GM12878 (cell line): Measurements from ENCODE around the gene CRYBG3. TPM values are rescaled to one million over a fixed set of nuclear protein-coding genes. Genes with fewer than 3 reads are reported as not detected.

Source experiments
- ATAC-seq: fragments of 200-7000 bp; cut with Tn5 transposase; 3 replicates; pipeline ENCODE4 v1.9.1; 2020; ENCODE audit warnings: mild to moderate bottlenecking, moderate library complexity
- BruUV-seq: library from RNA; stranded (reverse); fragments of 400-500 nt; replicated peaks from 2 replicates; lab custom pipeline; 2021; lab: Mats Ljungman, UMichigan
- CTCF ChIA-PET: fragments of 300-600 bp; sonication (Branson Sonifier 250); formaldehyde crosslinking; extraction: SDS; loops from one replicate; lab custom pipeline; 2021; ENCODE audit warnings: inconsistent platforms; lab: Yijun Ruan, JAX
- POLR2A ChIA-PET: fragments of 350-600 bp; formaldehyde crosslinking; extraction: SDS; loops from one replicate; lab custom pipeline; 2021; ENCODE audit warnings: inconsistent platforms; lab: Charles Lee
- RAD21 ChIA-PET: fragments of 300-600 bp; sonication (Branson Sonifier 250); formaldehyde crosslinking; loops from one replicate; lab custom pipeline; 2023; ENCODE audit warnings: antibody characterized with exemption; ENCODE audit not compliant: unreplicated experiment; lab: Charles Lee
- SMC1A ChIA-PET: fragments of 300-600 bp; sonication (Branson Sonifier 250); formaldehyde crosslinking; loops from one replicate; lab custom pipeline; 2023; ENCODE audit not compliant: unreplicated experiment, uncharacterized antibody; lab: Charles Lee
- DNase-seq: peaks from one replicate; pipeline ENCODE4 v3.0.0-alpha.2; 2011; ENCODE audit warnings: low read depth, low spot score
- FAIRE-seq: peaks from 3 replicates; lab custom pipeline; 2011; peaks lifted over from hg19 to GRCh38; lab: Jason Lieb, UNC
- H2AFZ ChIP-seq: 2 replicates; pipeline ENCODE4 v1.6.0; 2011; ENCODE audit warnings: low read depth, low read length, control low read depth; ENCODE audit not compliant: control insufficient read depth
- H3K27ac ChIP-seq: 2 replicates; pipeline ENCODE4 v1.5.1; 2011; ENCODE audit warnings: control low read depth; ENCODE audit not compliant: control insufficient read depth, insufficient read depth
- H3K27me3 ChIP-seq, 2 experiments: replicated peaks in 1 of 2; 2 replicates each; pipeline versions ENCODE4 v1.6.0 to v1.6.1; 2011; ENCODE audit warnings: low read length in 1 of 2; ENCODE audit not compliant: control insufficient read depth in 2 of 2, insufficient read depth in 2 of 2
- H3K36me3 ChIP-seq, 2 experiments: 2 replicates each; pipeline ENCODE4 v1.5.1; 2011; ENCODE audit warnings: low read length in 1 of 2; ENCODE audit not compliant: control insufficient read depth in 2 of 2, insufficient read depth in 2 of 2
- H3K4me1 ChIP-seq: 2 replicates; pipeline ENCODE4 v1.6.1; 2011; ENCODE audit warnings: mild to moderate bottlenecking, low read length, moderate library complexity, mixed read lengths; ENCODE audit not compliant: control insufficient read depth, insufficient read depth
- H3K4me2 ChIP-seq: 2 replicates; pipeline ENCODE4 v1.6.0; 2011; ENCODE audit warnings: control low read depth; ENCODE audit not compliant: control insufficient read depth, insufficient read depth
- H3K4me3 ChIP-seq: fragments of 200-600 bp; sonication (generic); 2 replicates; pipeline ENCODE4 v1.5.1; 2016
- H3K79me2 ChIP-seq: 2 replicates; pipeline ENCODE4 v1.6.0; 2011; ENCODE audit warnings: low read length; ENCODE audit not compliant: control insufficient read depth, insufficient read depth
- H3K9ac ChIP-seq: 2 replicates; pipeline ENCODE4 v1.8.0; 2011; ENCODE audit warnings: low read length, control low read depth, mixed read lengths; ENCODE audit not compliant: control insufficient read depth, insufficient read depth
- H3K9me3 ChIP-seq: replicated peaks from 3 replicates; pipeline ENCODE4 v1.5.1; 2011; ENCODE audit warnings: mild to moderate bottlenecking, low read length; ENCODE audit not compliant: control insufficient read depth, insufficient read depth
- H4K20me1 ChIP-seq: 2 replicates; pipeline ENCODE4 v1.6.0; 2011; ENCODE audit not compliant: control insufficient read depth, insufficient read depth
- BRCA1 ChIP-seq: IDR thresholded peaks from 2 replicates; pipeline ENCODE4 v1.6.1; 2011; ENCODE audit warnings: low read depth, low read length, improper control_type of control experiment
- CHD1 ChIP-seq: IDR thresholded peaks from 2 replicates; pipeline ENCODE4 v1.6.1; 2012; ENCODE audit warnings: low read depth, low read length, improper control_type of control experiment
- KDM1A ChIP-seq: fragments of 200-600 bp; sonication (generic); IDR thresholded peaks from 2 replicates; pipeline ENCODE4 v1.6.1; 2016; ENCODE audit warnings: borderline replicate concordance
- SIN3A ChIP-seq: IDR thresholded peaks from 2 replicates; pipeline ENCODE4 v1.6.1; 2012; ENCODE audit warnings: low read depth, low read length, improper control_type of control experiment
- WGBS: methylation state at CpG from one replicate; pipeline ENCODE4 v1.1.6; 2016; ENCODE audit warnings: low lambda C conversion rate; ENCODE audit not compliant: insufficient replicate concordance, insufficient coverage; ENCODE audit errors: missing lambda C conversion rate; 5-methylcytosine and 5-hydroxymethylcytosine counted together
- in situ Hi-C: fragments of 300-500 bp; cut with MboI; formaldehyde crosslinking; loops from 9 replicates; pipeline ENCODE4 v1.14.3; 2018; ENCODE audit warnings: mixed read lengths
- intact Hi-C: fragments of 100-400 bp; cut with micrococcal nuclease; formaldehyde crosslinking; loops from one replicate; pipeline ENCODE4 v1.14.2; 2022; ENCODE audit not compliant: unreplicated experiment
- polyA plus RNA-seq, 11 experiments: library from polyadenylated mRNA; depleted of rRNA in 4 of 11; unstranded in 6 of 11; stranded (reverse) in 5 of 11; fragments of >200 nt; fragmentation: Nextera tagmentation in 4 of 11; fragmentation: Illumina TruSeq in 1 of 11; extraction: Ambion mirVana in 4 of 11; extraction: Trizol in 1 of 11; gene quantifications; 1 replicate in 1 of 11; 2 replicates in 10 of 11; pipeline versions ENCODE4 v1.2.1 to v1.2.3, GENCODE V29; 2011 to 2016; ENCODE audit warnings: inconsistent platforms in 2 of 11, missing spikeins in 2 of 11, low read depth in 1 of 11
- total RNA-seq, 4 experiments: library from RNA; depleted of rRNA in 3 of 4; stranded (reverse); fragments of >200 nt in 3 of 4; fragmentation: Illumina TruSeq in 1 of 4; extraction: Trizol in 1 of 4; gene quantifications; 2 replicates each; pipeline versions ENCODE4 v1.2.1 to v1.2.3, GENCODE V29; 2013 to 2021
- TF ChIP-seq, protein P1 (sequence below): fragments of 450-650 bp; IDR thresholded peaks from 2 replicates; pipeline ENCODE4 v1.6.1; 2017; ENCODE audit warnings: antibody characterized with exemption, mild to moderate bottlenecking, moderate library complexity
- TF ChIP-seq, protein P2 (sequence below): fragments of 450-650 bp; formaldehyde crosslinking; IDR thresholded peaks from 2 replicates; pipeline ENCODE4 v1.4.0; 2022; ENCODE audit warnings: mild to moderate bottlenecking, moderate library complexity
- TF ChIP-seq, protein P3 (sequence below): fragments of 450-650 bp; formaldehyde crosslinking; IDR thresholded peaks from 2 replicates; pipeline ENCODE4 v1.5.0; 2022; ENCODE audit warnings: mild to moderate bottlenecking, missing genetic modification characterization

CRYBG3 gene
- total and polyA plus RNA-seq, 10 of the 15 experiments (the other 5 are each of a cell fraction or from before 2014, with no cell fraction given): 0.11 to 5.4 (median 1.6) TPM

DNA sequence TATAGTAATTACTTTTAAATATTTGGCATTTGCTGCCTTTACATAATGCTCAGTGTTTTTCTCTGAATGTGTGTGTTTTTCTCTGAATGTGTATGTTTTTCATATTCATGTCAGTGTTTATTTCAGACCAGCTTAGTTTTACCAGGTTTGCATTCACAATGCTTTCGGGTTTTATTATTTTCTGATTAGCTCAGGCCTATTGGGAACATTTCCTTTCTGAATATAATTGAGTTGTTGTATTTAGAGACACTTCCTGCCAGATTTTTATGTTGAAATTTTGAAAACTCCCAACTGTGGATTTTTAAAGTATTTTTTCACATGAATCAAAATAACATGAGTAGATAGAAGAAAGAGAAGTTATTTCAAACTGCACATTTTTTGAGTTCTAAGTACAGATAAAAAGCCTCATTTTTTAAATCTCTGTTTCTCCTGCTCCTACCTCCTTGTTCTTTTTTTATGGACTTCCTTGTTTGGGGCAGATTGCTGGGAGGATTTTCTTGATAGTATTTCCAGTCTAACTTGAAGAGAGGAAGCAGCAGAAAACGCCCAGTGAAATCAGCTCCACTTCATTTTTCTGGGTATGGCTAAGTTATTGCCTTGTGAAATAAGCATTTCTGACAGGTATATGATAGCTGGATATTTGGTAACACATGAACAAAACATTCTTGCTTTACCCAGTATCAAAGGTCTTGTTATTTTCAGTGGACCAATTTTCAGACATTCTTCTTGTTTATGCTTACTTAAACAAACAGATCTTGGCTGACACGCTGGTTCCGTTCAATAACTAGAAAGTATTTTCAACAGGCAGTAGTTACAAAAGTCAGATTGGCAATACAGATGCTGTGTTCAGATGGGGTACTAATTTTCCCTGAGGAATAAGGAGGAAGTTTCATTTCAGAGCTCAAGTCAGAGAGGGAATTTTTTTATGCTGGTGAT, 79.8 kb downstream of the CRYBG3 start:
- ATAC-seq (no peak), FAIRE-seq (no peak), DNase-seq (no peak)
- BruUV-seq: no TSS peak
- Histone ChIP-seq H4K20me1 (no peaks in the 10 kb centered on the region), H3K4me1 (no peaks in the 10 kb centered on the region), H3K36me3 (no peaks in the 10 kb centered on the region), H3K79me2 (no peaks in the 10 kb centered on the region), H2AFZ (no peak overlapping the region), H3K27me3 (no peaks in the 10 kb centered on the region), H3K9me3 (no peaks in the 10 kb centered on the region), H3K9ac (no peak overlapping the region), H3K4me3 (no peak overlapping the region), H3K27ac (no peak overlapping the region), H3K4me2 (no peak overlapping the region)
- ChIA-PET POLR2A (no interaction called here), SMC1A (no interaction called here), RAD21 (no interaction called here), CTCF (interaction anchor here (0.5 to 1.0 kb wide), 2 partner anchors 32 to 121 kb away, joined by 3 read pairs; no protein-coding TSS in a partner anchor)
- in situ Hi-C loops (no loop called here), intact Hi-C loops (no loop called here)
- 95% methylated on average over 4 of the region's 4 CpGs for WGBS
- TF ChIP-seq, protein P1, sequence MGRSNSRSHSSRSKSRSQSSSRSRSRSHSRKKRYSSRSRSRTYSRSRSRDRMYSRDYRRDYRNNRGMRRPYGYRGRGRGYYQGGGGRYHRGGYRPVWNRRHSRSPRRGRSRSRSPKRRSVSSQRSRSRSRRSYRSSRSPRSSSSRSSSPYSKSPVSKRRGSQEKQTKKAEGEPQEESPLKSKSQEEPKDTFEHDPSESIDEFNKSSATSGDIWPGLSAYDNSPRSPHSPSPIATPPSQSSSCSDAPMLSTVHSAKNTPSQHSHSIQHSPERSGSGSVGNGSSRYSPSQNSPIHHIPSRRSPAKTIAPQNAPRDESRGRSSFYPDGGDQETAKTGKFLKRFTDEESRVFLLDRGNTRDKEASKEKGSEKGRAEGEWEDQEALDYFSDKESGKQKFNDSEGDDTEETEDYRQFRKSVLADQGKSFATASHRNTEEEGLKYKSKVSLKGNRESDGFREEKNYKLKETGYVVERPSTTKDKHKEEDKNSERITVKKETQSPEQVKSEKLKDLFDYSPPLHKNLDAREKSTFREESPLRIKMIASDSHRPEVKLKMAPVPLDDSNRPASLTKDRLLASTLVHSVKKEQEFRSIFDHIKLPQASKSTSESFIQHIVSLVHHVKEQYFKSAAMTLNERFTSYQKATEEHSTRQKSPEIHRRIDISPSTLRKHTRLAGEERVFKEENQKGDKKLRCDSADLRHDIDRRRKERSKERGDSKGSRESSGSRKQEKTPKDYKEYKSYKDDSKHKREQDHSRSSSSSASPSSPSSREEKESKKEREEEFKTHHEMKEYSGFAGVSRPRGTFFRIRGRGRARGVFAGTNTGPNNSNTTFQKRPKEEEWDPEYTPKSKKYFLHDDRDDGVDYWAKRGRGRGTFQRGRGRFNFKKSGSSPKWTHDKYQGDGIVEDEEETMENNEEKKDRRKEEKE: no peak
- TF ChIP-seq CHD1 (no peak), KDM1A (no peak), SIN3A (no peak), BRCA1 (no peak)
- TF ChIP-seq, protein P2, sequence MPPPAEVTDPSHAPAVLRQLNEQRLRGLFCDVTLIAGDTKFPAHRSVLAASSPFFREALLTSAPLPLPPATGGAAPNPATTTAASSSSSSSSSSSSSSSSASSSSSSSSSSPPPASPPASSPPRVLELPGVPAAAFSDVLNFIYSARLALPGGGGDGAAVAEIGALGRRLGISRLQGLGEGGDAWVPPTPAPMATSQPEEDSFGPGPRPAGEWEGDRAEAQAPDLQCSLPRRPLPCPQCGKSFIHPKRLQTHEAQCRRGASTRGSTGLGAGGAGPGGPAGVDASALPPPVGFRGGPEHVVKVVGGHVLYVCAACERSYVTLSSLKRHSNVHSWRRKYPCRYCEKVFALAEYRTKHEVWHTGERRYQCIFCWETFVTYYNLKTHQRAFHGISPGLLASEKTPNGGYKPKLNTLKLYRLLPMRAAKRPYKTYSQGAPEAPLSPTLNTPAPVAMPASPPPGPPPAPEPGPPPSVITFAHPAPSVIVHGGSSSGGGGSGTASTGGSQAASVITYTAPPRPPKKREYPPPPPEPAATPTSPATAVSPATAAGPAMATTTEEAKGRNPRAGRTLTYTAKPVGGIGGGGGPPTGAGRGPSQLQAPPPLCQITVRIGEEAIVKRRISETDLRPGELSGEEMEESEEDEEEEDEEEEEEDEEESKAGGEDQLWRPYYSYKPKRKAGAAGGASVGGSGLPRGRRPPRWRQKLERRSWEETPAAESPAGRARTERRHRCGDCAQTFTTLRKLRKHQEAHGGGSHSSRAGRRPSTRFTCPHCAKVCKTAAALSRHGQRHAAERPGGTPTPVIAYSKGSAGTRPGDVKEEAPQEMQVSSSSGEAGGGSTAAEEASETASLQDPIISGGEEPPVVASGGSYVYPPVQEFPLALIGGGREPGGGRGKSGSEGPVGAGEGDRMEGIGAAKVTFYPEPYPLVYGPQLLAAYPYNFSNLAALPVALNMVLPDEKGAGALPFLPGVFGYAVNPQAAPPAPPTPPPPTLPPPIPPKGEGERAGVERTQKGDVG (CRISPR knock-in tag): no peak
- TF ChIP-seq, protein P3, sequence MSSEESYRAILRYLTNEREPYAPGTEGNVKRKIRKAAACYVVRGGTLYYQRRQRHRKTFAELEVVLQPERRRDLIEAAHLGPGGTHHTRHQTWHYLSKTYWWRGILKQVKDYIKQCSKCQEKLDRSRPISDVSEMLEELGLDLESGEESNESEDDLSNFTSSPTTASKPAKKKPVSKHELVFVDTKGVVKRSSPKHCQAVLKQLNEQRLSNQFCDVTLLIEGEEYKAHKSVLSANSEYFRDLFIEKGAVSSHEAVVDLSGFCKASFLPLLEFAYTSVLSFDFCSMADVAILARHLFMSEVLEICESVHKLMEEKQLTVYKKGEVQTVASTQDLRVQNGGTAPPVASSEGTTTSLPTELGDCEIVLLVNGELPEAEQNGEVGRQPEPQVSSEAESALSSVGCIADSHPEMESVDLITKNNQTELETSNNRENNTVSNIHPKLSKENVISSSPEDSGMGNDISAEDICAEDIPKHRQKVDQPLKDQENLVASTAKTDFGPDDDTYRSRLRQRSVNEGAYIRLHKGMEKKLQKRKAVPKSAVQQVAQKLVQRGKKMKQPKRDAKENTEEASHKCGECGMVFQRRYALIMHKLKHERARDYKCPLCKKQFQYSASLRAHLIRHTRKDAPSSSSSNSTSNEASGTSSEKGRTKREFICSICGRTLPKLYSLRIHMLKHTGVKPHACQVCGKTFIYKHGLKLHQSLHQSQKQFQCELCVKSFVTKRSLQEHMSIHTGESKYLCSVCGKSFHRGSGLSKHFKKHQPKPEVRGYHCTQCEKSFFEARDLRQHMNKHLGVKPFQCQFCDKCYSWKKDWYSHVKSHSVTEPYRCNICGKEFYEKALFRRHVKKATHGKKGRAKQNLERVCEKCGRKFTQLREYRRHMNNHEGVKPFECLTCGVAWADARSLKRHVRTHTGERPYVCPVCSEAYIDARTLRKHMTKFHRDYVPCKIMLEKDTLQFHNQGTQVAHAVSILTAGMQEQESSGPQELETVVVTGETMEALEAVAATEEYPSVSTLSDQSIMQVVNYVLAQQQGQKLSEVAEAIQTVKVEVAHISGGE: no peak
